ENCODE measurements around the gene IFT172. TPM values are rescaled to one million over a fixed set of nuclear protein-coding genes. Genes with fewer than 3 reads are reported as not detected.
"Not testable (repeated sequence)": the region's sequence is repeated elsewhere in the genome, so short reads cannot be mapped to it uniquely, and the experiment has no call there.

IFT172 gene
- total and polyA plus RNA-seq, 3 donors from 2014 or later = 76.4 to 151 (median 133) TPM

GRCh38 chr2:27428978-27429541 is 60.5 kb downstream of the IFT172 start:
- Histone ChIP-seq H3K27me3 (no peaks in the 10 kb centered on the region), H3K4me3 (peak overlapping the region; percentile 95 to 100), H3K36me3 (ENCODE audit: low read depth, missing control alignments) (no peaks in the 10 kb centered on the region), H3K27ac (peak overlapping the region; percentile 94 to 98), H3K9me3 (no peaks in the 10 kb centered on the region), H3K4me1 (peaks cover 13% of the 10 kb centered on the region)
- no peak for TF ChIP-seq POLR2A (IDR thresholded peaks at IDR 0.05)
- no peak for TF ChIP-seq CTCF (IDR thresholded peaks at IDR 0.05)
- 0% methylated on average over 10 to 38 of the region's 51 CpGs for WGBS, 2 donors
- peak; percentile 84 for DNase-seq
- intact Hi-C loops (cut with DNase I; ENCODE audit: low total_unique reads) = no loop called here

- WGBS, 2 donors = 0% methylated on average over 11 to 48 of the region's 75 CpGs
- H3K4me3 ChIP-seq = peak within 1 kb of the TSS; percentile 95 to 100
- H3K36me3 ChIP-seq (ENCODE audit: low read depth, missing control alignments) = no peaks in the 10 kb centered on the region
- no peak for TF ChIP-seq CTCF (IDR thresholded peaks at IDR 0.05)
- TF ChIP-seq POLR2A (IDR thresholded peaks at IDR 0.05) = peak; percentile 78
- intact Hi-C loops (cut with DNase I; ENCODE audit: low total_unique reads) = no loop called here
- H3K27me3 ChIP-seq = no peaks in the 10 kb centered on the region
- H3K9me3 ChIP-seq = no peaks in the 10 kb centered on the region
- peak; percentile 95 for DNase-seq
- peak within 1 kb of the TSS; percentile 94 to 98 for H3K27ac ChIP-seq
- peaks cover 13% of the 10 kb centered on the region for H3K4me1 ChIP-seq
Measured at GRCh38 chr2:27428213-27428977, 61.1 kb downstream of the IFT172 start, which contains the start of gene NRBP1. TSS of gene NRBP1 (plus strand) at chr2:27428631. CDS start at chr2:27433274, 4,643 bp downstream.

GRCh38 chr2:27427863-27428212 is 61.7 kb downstream of the IFT172 start:
- Histone ChIP-seq H3K27me3 (no peaks in the 10 kb centered on the region), H3K27ac (peak overlapping the region; percentile 94 to 98), H3K9me3 (no peaks in the 10 kb centered on the region), H3K4me3 (peak overlapping the region; percentile 95 to 100), H3K4me1 (peaks cover 13% of the 10 kb centered on the region), H3K36me3 (ENCODE audit: low read depth, missing control alignments) (no peaks in the 10 kb centered on the region)
- 6 to 7% methylated on average over 7 of the region's 7 CpGs for WGBS, 2 donors
- intact Hi-C loops (cut with DNase I; ENCODE audit: low total_unique reads) = no loop called here
- TF ChIP-seq POLR2A (IDR thresholded peaks at IDR 0.05) (no peak), CTCF (IDR thresholded peaks at IDR 0.05) (no peak)
- no peak for DNase-seq

GRCh38 chr2:27425039-27425438 is 64.5 kb downstream of the IFT172 start:
- DNase-seq; H3K27ac ChIP-seq; H3K27me3 ChIP-seq; H3K4me3 ChIP-seq; H3K4me1 ChIP-seq; H3K36me3 ChIP-seq (ENCODE audit: low read depth, missing control alignments); H3K9me3 ChIP-seq; intact Hi-C loops (cut with DNase I; ENCODE audit: low total_unique reads): not testable (repeated sequence)
- WGBS, 2 donors = 92 to 94% methylated on average over 10 of the region's 10 CpGs

GRCh38 chr2:27422958-27423357 is 66.6 kb downstream of the IFT172 start:
- H3K27me3 ChIP-seq = no peaks in the 10 kb centered on the region
- H3K27ac ChIP-seq = no peak overlapping the region
- no peak for DNase-seq
- TF ChIP-seq POLR2A (IDR thresholded peaks at IDR 0.05) = no peak
- no peak for TF ChIP-seq CTCF (IDR thresholded peaks at IDR 0.05)
- no peaks in the 10 kb centered on the region for H3K36me3 ChIP-seq (ENCODE audit: low read depth, missing control alignments)
- H3K9me3 ChIP-seq = no peaks in the 10 kb centered on the region
- H3K4me1 ChIP-seq = no peaks in the 10 kb centered on the region
- intact Hi-C loops (cut with DNase I; ENCODE audit: low total_unique reads) = no loop called here
- WGBS, 2 donors = 98% methylated on average over 3 of the region's 3 CpGs
- no peak overlapping the region for H3K4me3 ChIP-seq
